K562 (cell line): ENCODE data around the gene PPP1R3E. TPM values are rescaled to one million over a fixed set of nuclear protein-coding genes. Genes with fewer than 3 reads are reported as not detected.
A peak's percentile ranks its signal among the peaks of the same experiment; 100 is the strongest.

ENCODE experiments used
- CHD1 ChIP-seq: fragments of 200-600 bp; sonication (generic); IDR thresholded peaks from one replicate; pipeline ENCODE4 v1.6.1; 2012; ENCODE audit warnings: mild to moderate bottlenecking, moderate library complexity, low read length, inconsistent platforms
- DLX4 ChIP-seq: fragments of 250-450 bp; sonication (Bioruptor Pico); IDR thresholded peaks from 2 replicates; pipeline ENCODE4 v1.6.1; 2021; ENCODE audit warnings: mild to moderate bottlenecking
- GABPB2 ChIP-seq: fragments of 250-450 bp; sonication (Bioruptor Pico); conservative IDR thresholded peaks from 2 replicates; pipeline ENCODE4 v1.5.1; 2021; ENCODE audit warnings: mild to moderate bottlenecking
- GTF2F1 ChIP-seq: IDR thresholded peaks from 2 replicates; pipeline ENCODE4 v1.6.1; 2011; ENCODE audit warnings: low read depth, low read length, improper control_type of control experiment
- HDAC8 ChIP-seq: fragments of 450-650 bp; IDR thresholded peaks from 2 replicates; pipeline ENCODE4 v1.6.1; 2016; ENCODE audit warnings: mild to moderate bottlenecking, missing genetic modification characterization, moderate library complexity, missing compliant biosample characterization
- HNRNPH1 ChIP-seq: fragments of 200-400 bp; formaldehyde crosslinking; optimal IDR thresholded peaks from 2 replicates; pipeline ENCODE3; 2017; ENCODE audit warnings: low read depth, mild to moderate bottlenecking, low read length, moderate library complexity
- MLX ChIP-seq, 2 experiments: fragments of 450-650 bp in 1 of 2; sonication (generic) in 1 of 2; formaldehyde crosslinking; conservative IDR thresholded peaks; 2 replicates each; pipeline versions ENCODE4 v1.4.0 to v1.8.1; 2020 to 2022; ENCODE audit warnings: mild to moderate bottlenecking in 1 of 2, missing genetic modification reagents in 1 of 2
- NFRKB ChIP-seq: fragments of 450-650 bp; IDR thresholded peaks from 2 replicates; pipeline ENCODE4 v1.6.1; 2016; ENCODE audit warnings: low read depth
- NRF1 ChIP-seq, 2 experiments: fragments of 450-650 bp; IDR thresholded peaks in 1 of 2; conservative IDR thresholded peaks in 1 of 2; 2 replicates each; pipeline ENCODE4 v1.6.1; 2014; ENCODE audit warnings: mild to moderate bottlenecking in 2 of 2
- POLR2AphosphoS2 ChIP-seq: IDR thresholded peaks from 2 replicates; pipeline ENCODE4 v1.6.1; 2012; ENCODE audit warnings: low read length, improper control_type of control experiment
- POLR2AphosphoS5 ChIP-seq: IDR thresholded peaks from 2 replicates; pipeline ENCODE4 v1.6.1; 2011; ENCODE audit warnings: mild to moderate bottlenecking, low read depth, low read length, moderate library complexity; ENCODE audit not compliant: control insufficient read depth, insufficient read depth
- RB1 ChIP-seq: fragments of 450-650 bp; IDR thresholded peaks from 2 replicates; pipeline ENCODE4 v1.6.1; 2017; ENCODE audit warnings: low read depth, mild to moderate bottlenecking
- RBM22 ChIP-seq: fragments of 200-400 bp; formaldehyde crosslinking; IDR thresholded peaks from 2 replicates; pipeline ENCODE4 v1.6.1; 2018; ENCODE audit warnings: low read length, low read depth; ENCODE audit not compliant: poor library complexity, severe bottlenecking
- RHOXF2B ChIP-seq: fragments of 250-450 bp; sonication (Bioruptor Pico); conservative IDR thresholded peaks from 2 replicates; pipeline ENCODE4 v1.5.1; 2021
- STAT5B ChIP-seq: fragments of 250-450 bp; sonication (Bioruptor Pico); IDR thresholded peaks from 2 replicates; pipeline ENCODE4 v1.8.0; 2021; ENCODE audit warnings: mild to moderate bottlenecking, inconsistent platforms
- TRIM24 ChIP-seq, 2 experiments: fragments of 450-650 bp; IDR thresholded peaks; 2 replicates each; pipeline ENCODE4 v1.6.1; 2016
- XRCC3 ChIP-seq: fragments of 450-650 bp; IDR thresholded peaks from 2 replicates; pipeline ENCODE4 v1.6.1; 2017; ENCODE audit warnings: mild to moderate bottlenecking, moderate library complexity
- ZNF23 ChIP-seq: fragments of 250-450 bp; sonication (Bioruptor Pico); IDR thresholded peaks from 2 replicates; pipeline ENCODE4 v1.4.0; 2020; ENCODE audit warnings: mild to moderate bottlenecking
- ZNF740 ChIP-seq, 3 experiments: fragments of 200-800 bp in 1 of 3; sonication (Bioruptor generic) in 1 of 3; sonication (generic) in 1 of 3; formaldehyde crosslinking in 1 of 3; IDR thresholded peaks; 2 replicates each; pipeline versions ENCODE4 v1.6.1 to v1.8.0; 2016 to 2022; ENCODE audit warnings: mild to moderate bottlenecking in 2 of 3, missing compliant biosample characterization in 2 of 3, missing genetic modification characterization in 2 of 3, missing genetic modification reagents in 1 of 3
- polyA plus RNA-seq, 8 experiments: library from polyadenylated mRNA; depleted of rRNA in 4 of 8; stranded (reverse) in 5 of 8; unstranded in 3 of 8; fragments of >200 nt; fragmentation: Nextera tagmentation in 2 of 8; fragmentation: Illumina TruSeq in 1 of 8; extraction: Ambion mirVana in 2 of 8; extraction: Trizol in 1 of 8; gene quantifications; 2 replicates each; pipeline versions ENCODE4 v1.2.1 to v1.2.3, GENCODE V29; 2011 to 2014; ENCODE audit warnings: inconsistent platforms in 1 of 8, missing spikeins in 1 of 8
- total RNA-seq, 7 experiments: library from RNA; depleted of rRNA in 6 of 7; stranded (reverse); fragments of >200 nt in 6 of 7; fragmentation: Illumina TruSeq in 2 of 7; extraction: Trizol in 2 of 7; gene quantifications; 2 replicates each; pipeline versions ENCODE4 v1.2.1 to v1.2.3, GENCODE V29; 2011 to 2021; ENCODE audit warnings: low replicate concordance in 1 of 7
- TF ChIP-seq, protein P1 (sequence below): fragments of 250-450 bp; sonication (Bioruptor Pico); IDR thresholded peaks from 2 replicates; pipeline ENCODE4 v1.5.0; 2021
- TF ChIP-seq, protein P2 (sequence below), 2 experiments: fragments of 450-650 bp; conservative IDR thresholded peaks; 2 replicates each; pipeline ENCODE4 v1.6.1; 2017; ENCODE audit warnings: mild to moderate bottlenecking in 2 of 2, moderate library complexity in 2 of 2
- TF ChIP-seq, protein P3 (sequence below): fragments of 450-650 bp; IDR thresholded peaks from 2 replicates; pipeline ENCODE4 v1.6.1; 2016; ENCODE audit warnings: antibody characterized with exemption

The PPP1R3E gene
- total and polyA plus RNA-seq, 9 of the 15 experiments (the other 6 are each of a cell fraction or from before 2014, with no cell fraction given), result 3.2 to 18.4 (median 7.6) TPM

GRCh38 chr14:23302290-23303225, at the start of gene PPP1R3E (continued):
- TF ChIP-seq MLX (CRISPR knock-in tag; conservative IDR thresholded peaks at IDR 0.05) (no peak), RB1 (peak; percentile 73; the same call in 1 of the 2 replicates), RBM22 (no peak), GABPB2 (CRISPR knock-in tag) (no peak), ZNF23 (CRISPR knock-in tag) (no peak), NRF1 (conservative IDR thresholded peaks at IDR 0.05 in 1 of 2, IDR thresholded peaks at IDR 0.05 in 1 of 2) (peak; percentile 68 to 76), POLR2AphosphoS2 (no peak), ZNF740 (CRISPR knock-in tag; IDR thresholded peaks at IDR 0.05) (no peak), ZNF740 (tag; IDR thresholded peaks at IDR 0.05) (no peak), NFRKB (no peak), XRCC3 (no peak), DLX4 (no peak), TRIM24 (IDR thresholded peaks at IDR 0.05) (no peak), GTF2F1 (0 out of 2 replicates have a peak, but pooled peaks have one; percentile 19), HDAC8 (tag) (peak; percentile 55; the same call in 1 of the 2 replicates), HNRNPH1 (no peak), RHOXF2B (CRISPR knock-in tag) (no peak), CHD1 (peak; percentile 46), POLR2AphosphoS5 (no peak), STAT5B (CRISPR knock-in tag) (no peak)
- TF ChIP-seq, protein P1, sequence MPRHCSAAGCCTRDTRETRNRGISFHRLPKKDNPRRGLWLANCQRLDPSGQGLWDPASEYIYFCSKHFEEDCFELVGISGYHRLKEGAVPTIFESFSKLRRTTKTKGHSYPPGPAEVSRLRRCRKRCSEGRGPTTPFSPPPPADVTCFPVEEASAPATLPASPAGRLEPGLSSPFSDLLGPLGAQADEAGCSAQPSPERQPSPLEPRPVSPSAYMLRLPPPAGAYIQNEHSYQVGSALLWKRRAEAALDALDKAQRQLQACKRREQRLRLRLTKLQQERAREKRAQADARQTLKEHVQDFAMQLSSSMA (CRISPR knock-in tag), result no peak
- TF ChIP-seq, protein P2, sequence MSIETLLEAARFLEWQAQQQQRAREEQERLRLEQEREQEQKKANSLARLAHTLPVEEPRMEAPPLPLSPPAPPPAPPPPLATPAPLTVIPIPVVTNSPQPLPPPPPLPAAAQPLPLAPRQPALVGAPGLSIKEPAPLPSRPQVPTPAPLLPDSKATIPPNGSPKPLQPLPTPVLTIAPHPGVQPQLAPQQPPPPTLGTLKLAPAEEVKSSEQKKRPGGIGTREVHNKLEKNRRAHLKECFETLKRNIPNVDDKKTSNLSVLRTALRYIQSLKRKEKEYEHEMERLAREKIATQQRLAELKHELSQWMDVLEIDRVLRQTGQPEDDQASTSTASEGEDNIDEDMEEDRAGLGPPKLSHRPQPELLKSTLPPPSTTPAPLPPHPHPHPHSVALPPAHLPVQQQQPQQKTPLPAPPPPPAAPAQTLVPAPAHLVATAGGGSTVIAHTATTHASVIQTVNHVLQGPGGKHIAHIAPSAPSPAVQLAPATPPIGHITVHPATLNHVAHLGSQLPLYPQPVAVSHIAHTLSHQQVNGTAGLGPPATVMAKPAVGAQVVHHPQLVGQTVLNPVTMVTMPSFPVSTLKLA (conservative IDR thresholded peaks at IDR 0.05), result no peak
- TF ChIP-seq, protein P3, sequence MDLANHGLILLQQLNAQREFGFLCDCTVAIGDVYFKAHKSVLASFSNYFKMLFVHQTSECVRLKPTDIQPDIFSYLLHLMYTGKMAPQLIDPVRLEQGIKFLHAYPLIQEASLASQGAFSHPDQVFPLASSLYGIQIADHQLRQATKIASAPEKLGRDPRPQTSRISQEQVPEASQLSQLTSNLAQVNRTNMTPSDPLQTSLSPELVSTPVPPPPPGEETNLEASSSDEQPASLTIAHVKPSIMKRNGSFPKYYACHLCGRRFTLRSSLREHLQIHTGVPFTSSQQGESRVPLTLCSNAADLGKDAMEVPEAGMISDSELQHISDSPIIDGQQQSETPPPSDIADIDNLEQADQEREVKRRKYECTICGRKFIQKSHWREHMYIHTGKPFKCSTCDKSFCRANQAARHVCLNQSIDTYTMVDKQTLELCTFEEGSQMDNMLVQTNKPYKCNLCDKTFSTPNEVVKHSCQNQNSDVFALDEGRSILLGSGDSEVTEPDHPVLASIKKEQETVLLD, result peak; percentile 41; the same call in 1 of the 2 replicates
